Neural progenitor cell (in vitro differentiated cells): ENCODE measurements around the gene TBCD.

ENCODE experiments used
- EZH2 ChIP-seq: fragments of 200-600 bp; sonication (generic); IDR thresholded peaks from 2 replicates; pipeline ENCODE4 v1.6.1; 2017; ENCODE audit warnings: antibody characterized with exemption, mild to moderate bottlenecking, moderate library complexity
- EZH2phosphoT487 ChIP-seq: fragments of 200-600 bp; sonication (generic); IDR thresholded peaks from 2 replicates; pipeline ENCODE4 v1.6.1; 2017; ENCODE audit warnings: antibody characterized with exemption
- TF ChIP-seq, protein P1 (sequence below): fragments of 200-600 bp; sonication (generic); IDR thresholded peaks from 2 replicates; pipeline ENCODE4 v1.5.1; 2017; ENCODE audit warnings: antibody characterized with exemption, mild to moderate bottlenecking

DNA sequence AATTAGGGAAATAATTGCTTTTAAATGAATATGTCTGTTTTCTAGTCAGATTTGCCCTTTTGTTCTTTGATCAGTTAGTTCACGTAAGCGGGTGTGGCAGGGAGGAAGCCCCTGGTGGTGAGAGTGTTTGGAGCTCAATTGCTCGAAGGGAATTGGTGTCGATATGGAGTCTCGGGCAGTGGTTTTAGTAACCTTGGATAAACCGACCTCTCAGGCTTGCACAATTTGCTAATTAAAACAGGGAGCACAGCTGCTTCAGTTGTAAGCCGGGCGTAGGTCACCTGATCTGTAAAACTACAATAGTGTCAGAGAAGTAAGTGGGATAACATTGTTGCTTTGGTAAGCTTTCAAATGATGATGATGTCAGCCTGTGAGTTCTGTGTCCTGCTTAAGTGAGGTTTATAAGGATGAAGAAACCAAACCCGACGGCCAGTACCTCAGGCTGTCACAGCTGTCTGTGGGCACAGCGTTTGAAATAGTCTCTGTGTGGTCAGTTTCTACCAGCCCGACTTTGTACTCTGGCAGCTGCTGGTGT is 85.0 kb downstream of the TBCD start:
- TF ChIP-seq, protein P1, sequence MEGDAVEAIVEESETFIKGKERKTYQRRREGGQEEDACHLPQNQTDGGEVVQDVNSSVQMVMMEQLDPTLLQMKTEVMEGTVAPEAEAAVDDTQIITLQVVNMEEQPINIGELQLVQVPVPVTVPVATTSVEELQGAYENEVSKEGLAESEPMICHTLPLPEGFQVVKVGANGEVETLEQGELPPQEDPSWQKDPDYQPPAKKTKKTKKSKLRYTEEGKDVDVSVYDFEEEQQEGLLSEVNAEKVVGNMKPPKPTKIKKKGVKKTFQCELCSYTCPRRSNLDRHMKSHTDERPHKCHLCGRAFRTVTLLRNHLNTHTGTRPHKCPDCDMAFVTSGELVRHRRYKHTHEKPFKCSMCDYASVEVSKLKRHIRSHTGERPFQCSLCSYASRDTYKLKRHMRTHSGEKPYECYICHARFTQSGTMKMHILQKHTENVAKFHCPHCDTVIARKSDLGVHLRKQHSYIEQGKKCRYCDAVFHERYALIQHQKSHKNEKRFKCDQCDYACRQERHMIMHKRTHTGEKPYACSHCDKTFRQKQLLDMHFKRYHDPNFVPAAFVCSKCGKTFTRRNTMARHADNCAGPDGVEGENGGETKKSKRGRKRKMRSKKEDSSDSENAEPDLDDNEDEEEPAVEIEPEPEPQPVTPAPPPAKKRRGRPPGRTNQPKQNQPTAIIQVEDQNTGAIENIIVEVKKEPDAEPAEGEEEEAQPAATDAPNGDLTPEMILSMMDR, result peak; percentile 47
- no peak for TF ChIP-seq EZH2
- no peak for TF ChIP-seq EZH2phosphoT487
